ENCODE measurements around the gene CA10. TPM values are rescaled to one million over a fixed set of nuclear protein-coding genes. Genes with fewer than 3 reads are reported as not detected.

Gene CA10
- total RNA-seq, 4 donors from 2014 or later = not detected

- H3K9me3 ChIP-seq = peaks cover 0 to 7% (median 0%) of the 10 kb centered on the region in 4 donors
- TF ChIP-seq CTCF (IDR thresholded peaks at IDR 0.05) (no peak), EP300 (IDR thresholded peaks at IDR 0.05) (no peak)
- no peak overlapping the region for H3K4me3 ChIP-seq
- no peak for DNase-seq (ENCODE audit: extremely low spot score)
- no peaks in the 10 kb centered on the region for H3K27me3 ChIP-seq
- no peak overlapping the region for H3K27ac ChIP-seq (replicated peaks in 1 of 4)
- H3K4me1 ChIP-seq = no peaks in the 10 kb centered on the region
- intact Hi-C loops (cut with DNase I) = no loop called here
- WGBS = 67% methylated on average over 5 of the region's 5 CpGs
- no peaks in the 10 kb centered on the region for H3K36me3 ChIP-seq
Observed at GRCh38 chr17:51778842-51779241, 379.7 kb downstream of the CA10 start.

GRCh38 chr17:51770027-51770759, 388.3 kb downstream of the CA10 start:
- Histone ChIP-seq H3K36me3 (no peaks in the 10 kb centered on the region), H3K9me3 (no peaks in the 10 kb centered on the region), H3K4me1 (no peaks in the 10 kb centered on the region), H3K27ac (replicated peaks in 1 of 4) (no peak overlapping the region), H3K27me3 (no peaks in the 10 kb centered on the region), H3K4me3 (no peak overlapping the region)
- DNase-seq (ENCODE audit: extremely low spot score) = no peak
- intact Hi-C loops (cut with DNase I) = no loop called here
- TF ChIP-seq EP300 (IDR thresholded peaks at IDR 0.05) = no peak
- no peak for TF ChIP-seq POLR2AphosphoS5 (IDR thresholded peaks at IDR 0.05)
- no peak for TF ChIP-seq CTCF (IDR thresholded peaks at IDR 0.05)
- no peak for TF ChIP-seq POLR2A (IDR thresholded peaks at IDR 0.05; ENCODE audit: low read depth)
- 74% methylated on average over 5 of the region's 5 CpGs for WGBS

- no peak for TF ChIP-seq POLR2A (IDR thresholded peaks at IDR 0.05; ENCODE audit: low read depth)
- TF ChIP-seq CTCF (IDR thresholded peaks at IDR 0.05) = no peak
- TF ChIP-seq POLR2AphosphoS5 (IDR thresholded peaks at IDR 0.05) = no peak
- no peak for TF ChIP-seq EP300 (IDR thresholded peaks at IDR 0.05)
- H3K27me3 ChIP-seq = no peaks in the 10 kb centered on the region
- H3K36me3 ChIP-seq = no peaks in the 10 kb centered on the region
- intact Hi-C loops (cut with DNase I) = no loop called here
- no peak overlapping the region for H3K27ac ChIP-seq (replicated peaks in 1 of 4)
- H3K9me3 ChIP-seq = no peaks in the 10 kb centered on the region
- 68% methylated on average over 2 of the region's 2 CpGs for WGBS
- H3K4me3 ChIP-seq = no peak overlapping the region
- DNase-seq (ENCODE audit: extremely low spot score) = no peak
- H3K4me1 ChIP-seq = no peaks in the 10 kb centered on the region
Observed at GRCh38 chr17:51769231-51769630, 389.3 kb downstream of the CA10 start.

GRCh38 chr17:51768706-51769105, 389.8 kb downstream of the CA10 start:
- no peak for DNase-seq (ENCODE audit: extremely low spot score)
- H3K9me3 ChIP-seq = no peaks in the 10 kb centered on the region
- H3K36me3 ChIP-seq = no peaks in the 10 kb centered on the region
- WGBS = 68% methylated on average over 2 of the region's 2 CpGs
- no peak overlapping the region for H3K4me3 ChIP-seq
- intact Hi-C loops (cut with DNase I) = no loop called here
- H3K27me3 ChIP-seq = no peaks in the 10 kb centered on the region
- H3K4me1 ChIP-seq = no peaks in the 10 kb centered on the region
- TF ChIP-seq POLR2A (IDR thresholded peaks at IDR 0.05; ENCODE audit: low read depth) (no peak), CTCF (IDR thresholded peaks at IDR 0.05) (no peak), POLR2AphosphoS5 (IDR thresholded peaks at IDR 0.05) (no peak), EP300 (IDR thresholded peaks at IDR 0.05) (no peak)
- H3K27ac ChIP-seq (replicated peaks in 1 of 4) = no peak overlapping the region

- no peak for DNase-seq (ENCODE audit: extremely low spot score)
- Histone ChIP-seq H3K4me3 (no peak overlapping the region), H3K27ac (replicated peaks in 1 of 4) (no peak overlapping the region), H3K27me3 (no peaks in the 10 kb centered on the region), H3K9me3 (no peaks in the 10 kb centered on the region), H3K4me1 (no peaks in the 10 kb centered on the region), H3K36me3 (no peaks in the 10 kb centered on the region)
- intact Hi-C loops (cut with DNase I) = no loop called here
- TF ChIP-seq POLR2AphosphoS5 (IDR thresholded peaks at IDR 0.05) = no peak
- TF ChIP-seq EP300 (IDR thresholded peaks at IDR 0.05) = no peak
- no peak for TF ChIP-seq CTCF (IDR thresholded peaks at IDR 0.05)
- no peak for TF ChIP-seq POLR2A (IDR thresholded peaks at IDR 0.05; ENCODE audit: low read depth)
- 94% methylated on average over 1 of the region's 1 CpG for WGBS
Observed at GRCh38 chr17:51767287-51767686, 391.2 kb downstream of the CA10 start.
